Ascending aorta (tissue), 2 donors: ENCODE results near the gene EEF1A1. TPM values are rescaled to one million over a fixed set of nuclear protein-coding genes. Genes with fewer than 3 reads are reported as not detected.

ENCODE experiments used
- DNase-seq, 2 donors: peaks; one replicate each; pipeline ENCODE4 v3.0.0-alpha.2; 2019; ENCODE audit warnings: low spot score in 2 of 2
- H3K27ac ChIP-seq, 2 donors: fragments of 200-600 bp; sonication (generic); one replicate each; pipeline ENCODE4 v1.5.1; 2016 to 2017; ENCODE audit warnings: mild to moderate bottlenecking in 1 of 2
- H3K27me3 ChIP-seq: fragments of 200-600 bp; sonication (generic); one replicate; pipeline ENCODE4 v1.5.1; 2017
- H3K36me3 ChIP-seq, 2 donors: fragments of 200-600 bp; sonication (generic); one replicate each; pipeline ENCODE4 v1.5.1; 2016
- H3K4me1 ChIP-seq, 2 donors: fragments of 200-600 bp; sonication (generic); one replicate each; pipeline ENCODE4 v1.5.1; 2016 to 2017; ENCODE audit warnings: mild to moderate bottlenecking in 1 of 2
- H3K4me3 ChIP-seq, 2 donors: fragments of 200-600 bp; sonication (generic); one replicate each; pipeline ENCODE4 v1.5.1; 2016 to 2017; ENCODE audit warnings: mild to moderate bottlenecking in 1 of 2
- H3K9me3 ChIP-seq, 2 donors: fragments of 200-600 bp; sonication (generic); one replicate each; pipeline ENCODE4 v1.5.1; 2016
- intact Hi-C: fragments of 100-400 bp; cut with DNase I; formaldehyde crosslinking; loops from one replicate; pipeline ENCODE4 v1.15.1; 2023
- total RNA-seq: library from RNA; depleted of rRNA; stranded (reverse); fragments of >200 nt; gene quantifications from one replicate; pipeline ENCODE4 v1.1.0, GENCODE V29; 2016
- TF ChIP-seq, protein P1 (sequence below), 3 experiments: fragments of 200-600 bp in 2 of 3; fragments of 450-650 bp in 1 of 3; sonication (generic) in 2 of 3; IDR thresholded peaks; one replicate each; pipeline ENCODE4 v1.5.1; 2016 to 2019; ENCODE audit warnings: antibody characterized with exemption in 3 of 3, mild to moderate bottlenecking in 1 of 3, moderate library complexity in 1 of 3

EEF1A1 gene
- total RNA-seq, 1 donor from 2014 or later = 4,361 TPM

DNA sequence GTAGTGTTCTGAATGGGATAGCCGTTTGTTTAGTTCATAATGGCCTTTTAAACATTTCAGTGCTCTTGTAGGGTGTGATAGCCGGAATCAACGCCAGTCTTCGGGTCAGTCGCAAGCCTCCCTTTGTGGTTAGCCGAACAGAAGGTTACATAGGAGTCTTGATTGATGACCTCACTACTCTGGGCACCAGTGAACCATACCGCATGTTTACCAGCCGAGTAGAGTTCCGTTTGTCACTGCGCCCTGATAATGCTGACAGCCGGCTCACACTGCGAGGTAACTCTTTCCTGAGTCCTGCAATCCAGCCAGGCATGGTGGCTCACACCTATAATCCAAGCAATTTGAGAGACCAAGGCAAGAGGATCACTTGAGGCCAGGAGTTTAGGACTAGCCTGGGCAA lies 38.9 kb downstream of the EEF1A1 start:
- TF ChIP-seq, protein P1, sequence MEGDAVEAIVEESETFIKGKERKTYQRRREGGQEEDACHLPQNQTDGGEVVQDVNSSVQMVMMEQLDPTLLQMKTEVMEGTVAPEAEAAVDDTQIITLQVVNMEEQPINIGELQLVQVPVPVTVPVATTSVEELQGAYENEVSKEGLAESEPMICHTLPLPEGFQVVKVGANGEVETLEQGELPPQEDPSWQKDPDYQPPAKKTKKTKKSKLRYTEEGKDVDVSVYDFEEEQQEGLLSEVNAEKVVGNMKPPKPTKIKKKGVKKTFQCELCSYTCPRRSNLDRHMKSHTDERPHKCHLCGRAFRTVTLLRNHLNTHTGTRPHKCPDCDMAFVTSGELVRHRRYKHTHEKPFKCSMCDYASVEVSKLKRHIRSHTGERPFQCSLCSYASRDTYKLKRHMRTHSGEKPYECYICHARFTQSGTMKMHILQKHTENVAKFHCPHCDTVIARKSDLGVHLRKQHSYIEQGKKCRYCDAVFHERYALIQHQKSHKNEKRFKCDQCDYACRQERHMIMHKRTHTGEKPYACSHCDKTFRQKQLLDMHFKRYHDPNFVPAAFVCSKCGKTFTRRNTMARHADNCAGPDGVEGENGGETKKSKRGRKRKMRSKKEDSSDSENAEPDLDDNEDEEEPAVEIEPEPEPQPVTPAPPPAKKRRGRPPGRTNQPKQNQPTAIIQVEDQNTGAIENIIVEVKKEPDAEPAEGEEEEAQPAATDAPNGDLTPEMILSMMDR (IDR thresholded peaks at IDR 0.05) = no peak
- Histone ChIP-seq H3K27me3 (no peaks in the 10 kb centered on the region), H3K9me3 (no peaks in the 10 kb centered on the region), H3K36me3 (peaks cover 76 to 90% of the 10 kb centered on the region in 2 donors), H3K4me3 (no peak overlapping the region), H3K27ac (no peak overlapping the region), H3K4me1 (no peaks in the 10 kb centered on the region)
- intact Hi-C loops = no loop called here
- DNase-seq = no peak

DNA sequence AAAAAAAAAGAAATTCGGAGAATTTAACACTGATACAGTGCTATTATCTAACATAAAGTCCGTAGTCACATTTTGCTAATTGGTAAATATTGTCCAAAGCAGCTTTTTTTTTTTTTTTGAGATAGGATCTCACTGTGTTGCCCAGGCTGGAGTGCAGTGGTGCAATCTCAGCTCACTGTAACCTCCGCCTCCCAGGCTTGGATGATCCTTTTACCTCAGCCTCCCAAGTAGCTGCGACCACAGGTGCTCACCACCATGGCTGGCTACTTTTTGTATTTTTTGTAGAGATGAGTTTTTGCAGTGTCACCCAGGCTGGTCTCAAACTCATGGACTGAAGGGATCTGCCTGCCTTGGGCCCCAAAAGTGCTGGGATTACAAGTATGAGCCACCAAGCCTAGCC lies 43.4 kb downstream of the EEF1A1 start:
- H3K27ac ChIP-seq = no peak overlapping the region
- peaks cover 76 to 96% of the 10 kb centered on the region in 2 donors for H3K36me3 ChIP-seq
- no peak for DNase-seq
- H3K27me3 ChIP-seq = no peaks in the 10 kb centered on the region
- H3K4me3 ChIP-seq = no peak overlapping the region
- no peaks in the 10 kb centered on the region for H3K9me3 ChIP-seq
- intact Hi-C loops = no loop called here
- H3K4me1 ChIP-seq = no peaks in the 10 kb centered on the region
- TF ChIP-seq, protein P1 (IDR thresholded peaks at IDR 0.05) = no peak

GRCh38 chr6:73476723-73477122 lies 44.1 kb downstream of the EEF1A1 start:
- intact Hi-C loops = no loop called here
- DNase-seq = no peak
- TF ChIP-seq, protein P1 (IDR thresholded peaks at IDR 0.05) = no peak
- H3K27ac ChIP-seq = no peak overlapping the region
- H3K27me3 ChIP-seq = no peaks in the 10 kb centered on the region
- no peaks in the 10 kb centered on the region for H3K9me3 ChIP-seq
- peaks cover 70 to 93% of the 10 kb centered on the region in 2 donors for H3K36me3 ChIP-seq
- no peaks in the 10 kb centered on the region for H3K4me1 ChIP-seq
- no peak overlapping the region for H3K4me3 ChIP-seq

GRCh38 chr6:73471686-73472290 lies 49.0 kb downstream of the EEF1A1 start:
- Histone ChIP-seq H3K27ac (no peak overlapping the region), H3K4me1 (no peaks in the 10 kb centered on the region), H3K27me3 (no peaks in the 10 kb centered on the region), H3K9me3 (no peaks in the 10 kb centered on the region), H3K36me3 (peaks cover 80 to 84% of the 10 kb centered on the region in 2 donors), H3K4me3 (no peak overlapping the region)
- TF ChIP-seq, protein P1 (IDR thresholded peaks at IDR 0.05) = no peak
- intact Hi-C loops = no loop called here
- no peak for DNase-seq

Other genes starting within 250 kb of the EEF1A1 start
- gene DPPA5, start 166.8 kb downstream of the EEF1A1 start, total RNA-seq = not detected
- gene KHDC3L, start 158.4 kb downstream of the EEF1A1 start, total RNA-seq = not detected
- not detected for gene OOEP, start 151.1 kb downstream of the EEF1A1 start, total RNA-seq
- not detected for gene DDX43, start 126.2 kb downstream of the EEF1A1 start, total RNA-seq
- 15.9 TPM for gene CGAS, start 68.7 kb downstream of the EEF1A1 start, total RNA-seq
- gene MTO1, start 59.3 kb downstream of the EEF1A1 start, total RNA-seq = 12.5 TPM
- gene SLC17A5, start 133.0 kb upstream of the EEF1A1 start, total RNA-seq = 23.2 TPM
- gene CD109, start 175.2 kb upstream of the EEF1A1 start, total RNA-seq = 17.6 TPM